GM19468 (cell line): Measurements from ENCODE around the gene TTLL7.

Experiments
- ATAC-seq: cut with Tn5 transposase; IDR thresholded peaks from one replicate; pipeline ENCODE4 v1.9.1; 2021; ENCODE audit warnings: mild to moderate bottlenecking, moderate library complexity, moderate number of reproducible peaks; ENCODE audit not compliant: unreplicated experiment; ENCODE audit errors: extremely low read depth

The TTLL7 gene

DNA sequence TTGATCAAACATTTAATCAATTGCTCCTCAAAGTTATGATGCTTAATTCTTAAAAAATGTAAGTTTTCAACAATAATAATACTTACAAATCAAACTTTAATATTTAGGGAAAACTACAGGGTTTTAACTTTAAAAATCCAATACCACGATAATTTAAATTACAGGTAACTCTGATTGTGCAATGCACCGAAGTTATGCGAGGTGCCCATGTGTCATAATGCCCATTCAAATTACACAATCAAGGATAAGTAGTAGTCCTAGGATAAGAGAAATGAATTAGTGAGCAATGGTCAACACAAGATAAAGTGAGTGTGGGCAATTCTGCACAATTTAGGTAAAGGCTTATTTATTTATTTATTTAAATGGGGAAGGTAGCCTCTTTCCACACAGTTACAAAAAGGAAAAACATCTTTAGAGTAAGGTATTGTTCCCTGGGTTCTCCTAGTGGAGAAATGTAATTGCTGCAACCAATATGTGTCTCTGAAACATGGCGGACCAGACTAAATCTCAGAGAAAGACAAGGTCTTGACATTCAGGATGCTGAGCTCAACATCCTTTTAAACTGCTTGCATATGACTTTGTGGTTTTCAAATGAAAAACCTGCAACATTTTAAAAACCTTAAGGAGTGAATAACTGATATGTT lies 164.2 kb downstream of the TTLL7 start:
- no peak for ATAC-seq

DNA sequence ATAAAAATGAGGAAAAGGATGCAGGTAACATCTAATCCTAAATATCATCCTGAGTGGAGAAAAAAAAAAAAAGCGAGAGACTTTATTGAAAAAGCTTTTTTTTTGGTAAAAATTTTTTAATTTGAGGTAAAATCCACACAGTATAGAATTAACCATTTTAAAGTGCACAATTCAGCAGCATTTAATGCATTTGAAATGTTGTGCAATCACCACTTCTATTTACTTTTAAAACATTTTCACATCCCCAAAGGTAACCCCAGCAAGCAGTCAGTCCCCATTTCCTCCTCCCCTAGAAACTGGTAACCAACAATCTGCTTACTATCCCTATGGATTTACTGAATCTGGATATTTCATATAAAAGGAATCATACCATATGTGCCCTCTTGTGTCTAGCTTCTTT lies 166.7 kb downstream of the TTLL7 start:
- ATAC-seq: no peak

DNA sequence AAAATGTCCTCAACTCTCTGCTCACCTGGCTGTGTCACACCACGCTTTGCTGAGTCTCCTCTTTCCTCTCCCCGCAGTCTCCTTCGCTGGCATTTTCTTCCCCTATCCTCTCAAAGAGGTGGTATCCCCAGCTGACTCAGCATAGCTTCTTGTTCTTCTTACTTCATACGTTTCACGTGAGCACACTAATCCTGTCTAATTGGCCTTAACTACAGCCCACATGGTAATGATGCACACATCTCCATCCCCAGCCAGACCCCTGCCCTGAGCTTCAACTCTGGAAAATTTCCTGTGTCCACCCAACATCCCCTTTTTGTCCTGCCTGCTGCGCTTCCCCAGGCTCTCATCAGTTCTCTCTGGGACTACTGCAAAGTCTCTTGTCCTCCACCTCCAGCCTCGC lies 169.8 kb downstream of the TTLL7 start:
- ATAC-seq: no peak

DNA sequence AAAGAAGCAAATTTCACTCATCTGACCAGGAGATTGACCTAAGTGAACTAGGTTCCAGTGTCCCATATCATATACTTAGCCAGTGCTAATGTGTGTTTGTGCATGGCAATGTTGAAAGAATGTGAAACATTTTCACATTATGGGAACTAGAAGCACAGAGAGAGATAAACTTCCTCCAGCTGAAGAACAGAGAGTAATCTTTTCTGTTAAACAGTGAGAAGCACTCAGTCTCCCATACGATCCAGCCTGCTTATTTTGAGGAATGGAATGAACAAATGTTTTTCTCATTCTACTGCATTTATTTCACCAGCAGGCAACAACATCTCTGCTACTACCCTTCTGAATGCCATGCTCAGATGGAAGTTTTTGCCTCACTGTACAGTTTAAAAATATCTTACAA lies 170.5 kb downstream of the TTLL7 start:
- ATAC-seq: no peak

DNA sequence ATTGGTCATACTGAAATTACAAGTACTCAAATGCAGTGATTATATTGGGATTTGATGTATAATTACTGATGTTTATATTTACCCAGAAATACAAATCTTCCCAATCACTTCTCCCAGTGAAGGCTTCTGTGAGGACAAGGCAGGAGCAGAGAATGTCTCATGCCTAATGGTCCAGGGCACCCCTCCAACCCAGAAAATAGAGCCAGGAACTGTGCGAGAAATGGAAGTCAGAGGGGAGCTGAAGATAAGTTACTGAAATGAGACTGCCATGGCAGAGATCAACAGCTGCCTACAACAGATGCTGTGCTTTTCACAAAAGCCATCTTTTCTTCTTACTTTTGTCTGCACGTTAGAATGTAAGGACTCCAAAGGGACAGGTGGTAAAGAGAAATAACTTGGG lies 171.2 kb downstream of the TTLL7 start:
- ATAC-seq: no peak

DNA sequence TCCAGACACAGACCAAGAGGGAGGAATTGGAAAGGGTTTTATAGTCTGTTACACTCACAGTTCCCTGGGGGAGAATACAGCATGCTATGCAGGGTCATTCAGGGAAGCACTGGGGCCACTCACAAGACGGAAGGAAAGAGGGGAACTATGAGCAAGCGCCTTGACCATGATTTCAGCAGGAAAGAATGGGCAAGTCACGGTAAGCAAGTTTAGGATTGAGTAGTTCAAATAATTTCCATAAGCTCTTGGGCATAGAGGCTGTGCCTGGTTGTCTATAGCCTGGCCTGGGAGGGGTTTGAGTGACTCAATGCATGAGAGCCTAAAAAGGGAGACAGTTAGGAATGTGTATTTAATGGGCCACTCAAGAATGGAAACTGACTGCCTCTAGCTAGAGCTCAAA lies 176.7 kb downstream of the TTLL7 start:
- no peak for ATAC-seq

DNA sequence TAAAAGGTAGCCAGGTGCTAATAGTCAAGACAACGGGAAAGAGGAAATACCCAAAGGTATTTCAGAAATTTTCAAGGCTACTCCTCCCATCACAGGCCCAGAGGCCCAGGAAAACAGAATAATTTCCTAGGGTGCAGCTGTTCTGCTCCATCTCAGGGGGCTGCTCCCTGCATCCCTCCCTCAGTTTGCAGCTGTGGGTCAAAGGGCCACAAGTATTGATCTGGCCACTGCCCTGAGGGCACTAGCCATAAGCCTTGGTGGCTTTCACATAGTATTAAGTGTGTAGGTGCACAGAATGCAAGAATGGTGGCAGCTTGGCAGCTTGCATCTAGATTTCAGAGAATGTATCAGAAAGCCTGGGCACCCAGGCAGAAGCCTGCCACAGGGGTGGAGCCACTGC lies 179.5 kb downstream of the TTLL7 start:
- ATAC-seq: no peak

DNA sequence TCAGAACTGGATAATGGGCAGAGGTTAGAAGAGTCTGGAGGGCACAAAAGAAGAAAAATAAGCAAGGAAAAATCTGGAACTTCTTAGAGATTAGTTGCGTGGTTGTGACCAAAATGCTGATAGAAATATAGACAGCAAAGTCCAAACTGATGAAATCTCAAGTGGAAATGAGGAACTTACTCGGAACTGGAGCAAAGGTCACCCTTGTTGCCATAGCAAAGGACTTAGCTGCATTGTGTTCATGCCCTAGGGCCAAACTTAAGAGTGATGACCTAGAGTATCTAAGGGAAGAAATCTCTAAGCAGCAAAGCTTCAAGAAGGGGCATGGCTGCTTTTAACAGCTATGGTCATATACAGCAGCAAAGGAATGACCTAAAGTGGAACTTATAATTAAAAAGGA lies 180.0 kb downstream of the TTLL7 start:
- no peak for ATAC-seq

DNA sequence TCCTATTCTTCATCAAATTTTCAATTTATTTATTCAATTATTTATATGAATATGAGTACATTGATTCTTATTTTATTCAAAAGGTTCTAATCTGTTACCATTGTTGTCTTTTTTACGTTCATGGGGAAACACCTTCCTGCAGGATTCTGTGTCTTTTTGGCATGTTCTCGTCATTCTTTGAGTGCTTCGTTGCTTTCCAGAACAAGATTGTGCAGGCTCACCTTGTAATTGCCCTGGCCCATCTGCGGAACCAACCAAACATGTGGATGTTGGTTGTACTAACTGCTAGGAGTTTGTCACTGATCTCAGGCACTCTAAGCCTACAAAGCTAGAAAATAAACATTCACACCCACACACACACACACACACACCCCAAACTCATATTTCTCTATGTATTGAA lies 182.1 kb downstream of the TTLL7 start:
- ATAC-seq: no peak

DNA sequence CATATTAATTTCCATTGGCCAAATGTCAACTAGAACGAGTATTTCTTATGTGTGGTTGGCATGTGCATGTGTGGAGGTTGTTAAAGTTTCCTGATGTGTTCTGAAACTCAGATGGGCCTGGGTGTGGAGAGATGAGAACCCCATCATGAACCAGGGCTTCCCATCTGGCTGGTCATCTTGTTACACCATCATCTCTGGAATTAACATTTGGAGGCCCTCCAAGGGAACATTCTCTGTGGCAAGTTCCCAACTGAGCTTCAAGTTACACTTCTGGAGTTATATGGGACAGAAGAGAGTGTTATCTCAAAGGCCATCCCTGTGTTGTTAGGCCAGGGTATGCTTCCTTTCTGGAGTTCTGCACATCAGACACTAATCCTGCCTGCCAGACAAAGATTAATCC lies 183.6 kb downstream of the TTLL7 start:
- no peak for ATAC-seq
